SKM-1 treated with dmso at 0.1 percent for 144 hours (cell line): Measurements from ENCODE around the gene WSCD1.

ENCODE experiments used
- DNase-seq: peaks from one replicate; lab custom pipeline; 2025; ENCODE audit not compliant: unreplicated experiment; lab: John Stamatoyannopoulos, UW

The WSCD1 gene

GRCh38 chr17:6147042-6147441 is 76.9 kb downstream of the WSCD1 start:
- DNase-seq, result no peak

- DNase-seq, result no peak
Observed at GRCh38 chr17:6153375-6153774, 83.2 kb downstream of the WSCD1 start.

GRCh38 chr17:6157716-6158115 is 87.5 kb downstream of the WSCD1 start:
- DNase-seq, result no peak

- DNase-seq, result no peak
Observed at GRCh38 chr17:6159541-6160231, 89.5 kb downstream of the WSCD1 start.

GRCh38 chr17:6160232-6160555 is 90.0 kb downstream of the WSCD1 start:
- DNase-seq, result no peak

- no peak for DNase-seq
Observed at GRCh38 chr17:6160911-6161855, 91.0 kb downstream of the WSCD1 start.

GRCh38 chr17:6162216-6162615 is 92.0 kb downstream of the WSCD1 start:
- no peak for DNase-seq

- DNase-seq, result no peak
Observed at GRCh38 chr17:6162892-6163291, 92.7 kb downstream of the WSCD1 start.

- no peak for DNase-seq
Observed at GRCh38 chr17:6163612-6164333, 93.6 kb downstream of the WSCD1 start.

- DNase-seq, result no peak
Observed at GRCh38 chr17:6164996-6165395, 94.8 kb downstream of the WSCD1 start.

- no peak for DNase-seq
Observed at GRCh38 chr17:6165806-6166205, 95.6 kb downstream of the WSCD1 start.

- no peak for DNase-seq
Observed at GRCh38 chr17:6166492-6167179, 96.5 kb downstream of the WSCD1 start.

GRCh38 chr17:6168296-6168695 is 98.1 kb downstream of the WSCD1 start:
- DNase-seq, result no peak

- no peak for DNase-seq
Observed at GRCh38 chr17:6170349-6170748, 100.2 kb downstream of the WSCD1 start.

GRCh38 chr17:6172642-6173330 is 102.6 kb downstream of the WSCD1 start:
- no peak for DNase-seq

- no peak for DNase-seq
Observed at GRCh38 chr17:6173653-6174052, 103.5 kb downstream of the WSCD1 start.
